HCT116 (cell line): ENCODE data around the gene FN3KRP.

Source experiments
- CEBPB ChIP-seq: IDR thresholded peaks from 2 replicates; pipeline ENCODE4 v1.6.1; 2012; ENCODE audit warnings: low read depth
- EGR1 ChIP-seq: IDR thresholded peaks from 2 replicates; pipeline ENCODE4 v1.6.1; 2012; ENCODE audit warnings: low read depth
- EZH2 ChIP-seq: fragments of 200-600 bp; sonication (generic); IDR thresholded peaks from 2 replicates; pipeline ENCODE4 v1.6.1; 2017; ENCODE audit warnings: antibody characterized with exemption, mixed run types
- EZH2phosphoT487 ChIP-seq: fragments of 200-600 bp; IDR thresholded peaks from 2 replicates; pipeline ENCODE4 v1.6.1; 2018; ENCODE audit warnings: antibody characterized with exemption, borderline replicate concordance
- FOSL1 ChIP-seq: IDR thresholded peaks from 2 replicates; pipeline ENCODE4 v1.6.1; 2012; ENCODE audit warnings: low read depth
- POLR2A ChIP-seq: IDR thresholded peaks from 2 replicates; pipeline ENCODE4 v1.7.0; 2011; ENCODE audit warnings: borderline replicate concordance; ENCODE audit not compliant: insufficient read depth, insufficient read length; ENCODE audit errors: extremely low read depth
- POLR2AphosphoS5 ChIP-seq: IDR thresholded peaks from 2 replicates; pipeline ENCODE4 v1.6.1; 2011; ENCODE audit warnings: mild to moderate bottlenecking, low read depth, low read length, moderate library complexity
- RAD21 ChIP-seq: IDR thresholded peaks from 2 replicates; pipeline ENCODE4 v1.6.1; 2012; ENCODE audit warnings: low read depth, mild to moderate bottlenecking
- TCF7L2 ChIP-seq: IDR thresholded peaks from 2 replicates; pipeline ENCODE4 v1.7.0; 2011; ENCODE audit warnings: borderline replicate concordance, inconsistent platforms; ENCODE audit not compliant: insufficient read depth, insufficient read length; ENCODE audit errors: extremely low read depth
- TF ChIP-seq, protein P1 (sequence below), 3 experiments: fragments of 200-600 bp in 1 of 3; sonication (generic) in 1 of 3; IDR thresholded peaks in 2 of 3; conservative IDR thresholded peaks in 1 of 3; 2 replicates each; pipeline ENCODE4 v1.5.1; 2012 to 2017; ENCODE audit warnings: low read depth in 2 of 3, low read length in 2 of 3, antibody characterized with exemption in 1 of 3, borderline replicate concordance in 1 of 3, control low read depth in 1 of 3, mild to moderate bottlenecking in 1 of 3, mixed read lengths in 1 of 3, mixed run types in 1 of 3, moderate library complexity in 1 of 3; ENCODE audit not compliant: insufficient read depth in 1 of 3
- TF ChIP-seq, protein P2 (sequence below): IDR thresholded peaks from 2 replicates; pipeline ENCODE4 v1.6.1; 2012
- TF ChIP-seq, protein P3 (sequence below): IDR thresholded peaks from 2 replicates; pipeline ENCODE4 v1.6.1; 2012
- TF ChIP-seq, protein P4 (sequence below): IDR thresholded peaks from 2 replicates; pipeline ENCODE4 v1.6.1; 2011; ENCODE audit warnings: mild to moderate bottlenecking, low read length, moderate library complexity; ENCODE audit not compliant: insufficient replicate concordance; ENCODE audit errors: extremely low read depth

DNA sequence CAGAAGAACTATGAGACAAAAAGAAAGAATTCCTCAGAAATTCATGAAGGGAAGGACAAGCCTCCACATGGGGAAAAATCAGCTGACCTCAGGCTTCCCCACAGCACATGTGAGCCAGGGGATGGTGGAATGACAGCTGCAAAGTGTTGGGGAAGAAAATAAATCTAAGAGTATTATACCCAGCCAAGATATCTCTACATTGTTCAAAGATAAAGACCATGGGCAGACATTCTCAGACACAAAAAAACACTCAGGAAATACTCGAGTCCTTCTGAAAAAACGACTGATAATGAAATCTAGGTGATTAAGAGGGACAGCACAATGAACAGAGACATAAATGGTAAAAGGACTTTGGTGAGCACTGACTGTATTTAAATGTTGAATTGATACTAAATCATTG, 21.9 kb upstream of the FN3KRP start:
- no peak for TF ChIP-seq EZH2phosphoT487
- TF ChIP-seq, protein P1, sequence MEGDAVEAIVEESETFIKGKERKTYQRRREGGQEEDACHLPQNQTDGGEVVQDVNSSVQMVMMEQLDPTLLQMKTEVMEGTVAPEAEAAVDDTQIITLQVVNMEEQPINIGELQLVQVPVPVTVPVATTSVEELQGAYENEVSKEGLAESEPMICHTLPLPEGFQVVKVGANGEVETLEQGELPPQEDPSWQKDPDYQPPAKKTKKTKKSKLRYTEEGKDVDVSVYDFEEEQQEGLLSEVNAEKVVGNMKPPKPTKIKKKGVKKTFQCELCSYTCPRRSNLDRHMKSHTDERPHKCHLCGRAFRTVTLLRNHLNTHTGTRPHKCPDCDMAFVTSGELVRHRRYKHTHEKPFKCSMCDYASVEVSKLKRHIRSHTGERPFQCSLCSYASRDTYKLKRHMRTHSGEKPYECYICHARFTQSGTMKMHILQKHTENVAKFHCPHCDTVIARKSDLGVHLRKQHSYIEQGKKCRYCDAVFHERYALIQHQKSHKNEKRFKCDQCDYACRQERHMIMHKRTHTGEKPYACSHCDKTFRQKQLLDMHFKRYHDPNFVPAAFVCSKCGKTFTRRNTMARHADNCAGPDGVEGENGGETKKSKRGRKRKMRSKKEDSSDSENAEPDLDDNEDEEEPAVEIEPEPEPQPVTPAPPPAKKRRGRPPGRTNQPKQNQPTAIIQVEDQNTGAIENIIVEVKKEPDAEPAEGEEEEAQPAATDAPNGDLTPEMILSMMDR (IDR thresholded peaks at IDR 0.05 in 2 of 3, conservative IDR thresholded peaks at IDR 0.05 in 1 of 3; ENCODE audit: borderline replicate concordance in 1 of 3, insufficient read depth in 1 of 3, low read depth in 2 of 3, low read length in 2 of 3), result no peak
- TF ChIP-seq, protein P2, sequence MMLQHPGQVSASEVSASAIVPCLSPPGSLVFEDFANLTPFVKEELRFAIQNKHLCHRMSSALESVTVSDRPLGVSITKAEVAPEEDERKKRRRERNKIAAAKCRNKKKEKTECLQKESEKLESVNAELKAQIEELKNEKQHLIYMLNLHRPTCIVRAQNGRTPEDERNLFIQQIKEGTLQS, result no peak
- TF ChIP-seq TCF7L2, result no peak
- no peak for TF ChIP-seq CEBPB
- TF ChIP-seq, protein P3, sequence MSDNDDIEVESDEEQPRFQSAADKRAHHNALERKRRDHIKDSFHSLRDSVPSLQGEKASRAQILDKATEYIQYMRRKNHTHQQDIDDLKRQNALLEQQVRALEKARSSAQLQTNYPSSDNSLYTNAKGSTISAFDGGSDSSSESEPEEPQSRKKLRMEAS, result no peak
- TF ChIP-seq POLR2A, result no peak
- TF ChIP-seq RAD21, result no peak
- no peak for TF ChIP-seq POLR2AphosphoS5
- no peak for TF ChIP-seq EGR1
- TF ChIP-seq, protein P4, sequence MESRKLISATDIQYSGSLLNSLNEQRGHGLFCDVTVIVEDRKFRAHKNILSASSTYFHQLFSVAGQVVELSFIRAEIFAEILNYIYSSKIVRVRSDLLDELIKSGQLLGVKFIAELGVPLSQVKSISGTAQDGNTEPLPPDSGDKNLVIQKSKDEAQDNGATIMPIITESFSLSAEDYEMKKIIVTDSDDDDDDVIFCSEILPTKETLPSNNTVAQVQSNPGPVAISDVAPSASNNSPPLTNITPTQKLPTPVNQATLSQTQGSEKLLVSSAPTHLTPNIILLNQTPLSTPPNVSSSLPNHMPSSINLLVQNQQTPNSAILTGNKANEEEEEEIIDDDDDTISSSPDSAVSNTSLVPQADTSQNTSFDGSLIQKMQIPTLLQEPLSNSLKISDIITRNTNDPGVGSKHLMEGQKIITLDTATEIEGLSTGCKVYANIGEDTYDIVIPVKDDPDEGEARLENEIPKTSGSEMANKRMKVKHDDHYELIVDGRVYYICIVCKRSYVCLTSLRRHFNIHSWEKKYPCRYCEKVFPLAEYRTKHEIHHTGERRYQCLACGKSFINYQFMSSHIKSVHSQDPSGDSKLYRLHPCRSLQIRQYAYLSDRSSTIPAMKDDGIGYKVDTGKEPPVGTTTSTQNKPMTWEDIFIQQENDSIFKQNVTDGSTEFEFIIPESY, result no peak
- no peak for TF ChIP-seq FOSL1
- no peak for TF ChIP-seq EZH2
